Endodermal cell (in vitro differentiated cells): ENCODE data around the gene ALDH1A1. TPM values are rescaled to one million over a fixed set of nuclear protein-coding genes. Genes with fewer than 3 reads are reported as not detected.

Experiments
- DNase-seq: peaks from one replicate; pipeline ENCODE4 v3.0.0-alpha.2; 2017
- H3K27ac ChIP-seq: 2 replicates; pipeline ENCODE4 v1.5.1; 2013; ENCODE audit warnings: mild to moderate bottlenecking, low read depth, low read length, moderate library complexity
- H3K27me3 ChIP-seq: 2 replicates; pipeline ENCODE4 v1.6.1; 2013; ENCODE audit warnings: mild to moderate bottlenecking, low read length, moderate library complexity; ENCODE audit not compliant: insufficient read depth, control insufficient read depth, poor library complexity, severe bottlenecking
- H3K36me3 ChIP-seq: 2 replicates; pipeline ENCODE4 v1.7.0; 2013; ENCODE audit warnings: mild to moderate bottlenecking, low read length, moderate library complexity; ENCODE audit not compliant: control insufficient read depth, insufficient read depth
- H3K4me1 ChIP-seq: one replicate; pipeline ENCODE4 v1.7.0; 2013; ENCODE audit warnings: low read length; ENCODE audit not compliant: control insufficient read depth, insufficient read depth
- H3K4me3 ChIP-seq: 2 replicates; pipeline ENCODE4 v1.5.1; 2013; ENCODE audit warnings: mild to moderate bottlenecking, low read length, moderate library complexity
- H3K9ac ChIP-seq: 2 replicates; pipeline ENCODE4 v1.6.1; 2013; ENCODE audit warnings: mild to moderate bottlenecking, low read length, moderate library complexity; ENCODE audit not compliant: poor library complexity, severe bottlenecking; ENCODE audit errors: extremely low read depth
- H3K9me3 ChIP-seq: 2 replicates; pipeline ENCODE4 v1.6.1; 2013; ENCODE audit warnings: mild to moderate bottlenecking, low read length, moderate library complexity; ENCODE audit not compliant: control insufficient read depth
- H3K27ac Mint-ChIP-seq: 2 replicates; pipeline ENCODE4 v1.8.0; 2020; ENCODE audit warnings: mixed read lengths
- H3K27me3 Mint-ChIP-seq: 2 replicates; pipeline ENCODE4 v1.8.0; 2021; ENCODE audit warnings: mild to moderate bottlenecking, mixed read lengths; ENCODE audit not compliant: insufficient read depth
- H3K36me3 Mint-ChIP-seq: 2 replicates; pipeline ENCODE4 v1.8.0; 2020; ENCODE audit warnings: low read depth, mixed read lengths
- H3K4me1 Mint-ChIP-seq: 2 replicates; pipeline ENCODE4 v1.8.0; 2020; ENCODE audit warnings: mixed read lengths
- H3K4me3 Mint-ChIP-seq: 2 replicates; pipeline ENCODE4 v1.8.0; 2020; ENCODE audit warnings: mild to moderate bottlenecking, moderate library complexity, mixed read lengths
- H3K9me3 Mint-ChIP-seq: 2 replicates; pipeline ENCODE4 v1.8.0; 2020; ENCODE audit warnings: mild to moderate bottlenecking, mixed read lengths
- WGBS, 2 experiments: methylation state at CpG; one replicate each; pipeline versions ENCODE4 v1.1.5 to v1.1.7; 2013; ENCODE audit warnings: missing lambda C conversion rate in 2 of 2, mixed read lengths in 1 of 2; ENCODE audit not compliant: insufficient coverage in 1 of 2, insufficient read length in 1 of 2; 5-methylcytosine and 5-hydroxymethylcytosine counted together
- total RNA-seq, 2 donors: library from RNA; stranded (reverse); fragmentation: NEBNext Ultra II Directional in 1 of 2; extraction: Animal tissue kit (Norgen Biotek cat#: 25700) in 1 of 2; gene quantifications; 2 replicates in 1 of 2; 3 replicates in 1 of 2; pipeline ENCODE4 v1.2.1, GENCODE V29; 2021
- TF ChIP-seq, protein P1 (sequence below): fragments of 200-600 bp; sonication (generic); conservative IDR thresholded peaks from 2 replicates; pipeline ENCODE4 v1.5.0; 2021; ENCODE audit warnings: antibody characterized with exemption, mild to moderate bottlenecking

ALDH1A1 gene
- total RNA-seq, 2 donors from 2014 or later, result 3.5 to 4.6 TPM

DNA sequence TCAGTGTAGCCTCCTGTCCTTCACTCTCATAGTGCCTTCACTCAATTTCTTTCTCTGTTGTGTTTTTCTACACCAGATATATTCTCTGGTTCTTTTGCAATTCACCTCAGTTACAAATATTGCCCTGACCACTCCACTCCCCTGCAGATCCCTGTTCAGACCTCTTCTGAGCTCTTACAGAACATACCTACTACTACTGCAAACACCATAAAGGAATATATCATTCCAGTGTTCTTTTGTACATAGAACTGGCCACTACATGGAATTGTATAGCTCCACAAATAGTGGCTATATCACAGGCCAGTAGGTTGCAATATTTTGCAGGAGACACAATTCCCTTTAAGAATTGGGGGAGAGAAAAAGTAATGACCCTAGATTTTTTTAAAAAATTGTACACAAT is 21.0 kb downstream of the ALDH1A1 start:
- Mint-ChIP-seq H3K27ac (no peak overlapping the region), H3K36me3 (no peaks in the 10 kb centered on the region), H3K4me3 (no peak overlapping the region), H3K4me1 (peaks cover 20% of the 10 kb centered on the region), H3K27me3 (peaks cover 18% of the 10 kb centered on the region), H3K9me3 (no peaks in the 10 kb centered on the region)
- Histone ChIP-seq H3K27me3 (peaks cover 30% of the 10 kb centered on the region), H3K27ac (no peak overlapping the region), H3K9ac (no peak overlapping the region), H3K9me3 (no peaks in the 10 kb centered on the region), H3K36me3 (no peaks in the 10 kb centered on the region), H3K4me3 (no peak overlapping the region), H3K4me1 (no peaks in the 10 kb centered on the region)
- no peak for DNase-seq
- TF ChIP-seq, protein P1, sequence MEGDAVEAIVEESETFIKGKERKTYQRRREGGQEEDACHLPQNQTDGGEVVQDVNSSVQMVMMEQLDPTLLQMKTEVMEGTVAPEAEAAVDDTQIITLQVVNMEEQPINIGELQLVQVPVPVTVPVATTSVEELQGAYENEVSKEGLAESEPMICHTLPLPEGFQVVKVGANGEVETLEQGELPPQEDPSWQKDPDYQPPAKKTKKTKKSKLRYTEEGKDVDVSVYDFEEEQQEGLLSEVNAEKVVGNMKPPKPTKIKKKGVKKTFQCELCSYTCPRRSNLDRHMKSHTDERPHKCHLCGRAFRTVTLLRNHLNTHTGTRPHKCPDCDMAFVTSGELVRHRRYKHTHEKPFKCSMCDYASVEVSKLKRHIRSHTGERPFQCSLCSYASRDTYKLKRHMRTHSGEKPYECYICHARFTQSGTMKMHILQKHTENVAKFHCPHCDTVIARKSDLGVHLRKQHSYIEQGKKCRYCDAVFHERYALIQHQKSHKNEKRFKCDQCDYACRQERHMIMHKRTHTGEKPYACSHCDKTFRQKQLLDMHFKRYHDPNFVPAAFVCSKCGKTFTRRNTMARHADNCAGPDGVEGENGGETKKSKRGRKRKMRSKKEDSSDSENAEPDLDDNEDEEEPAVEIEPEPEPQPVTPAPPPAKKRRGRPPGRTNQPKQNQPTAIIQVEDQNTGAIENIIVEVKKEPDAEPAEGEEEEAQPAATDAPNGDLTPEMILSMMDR, result no peak

DNA sequence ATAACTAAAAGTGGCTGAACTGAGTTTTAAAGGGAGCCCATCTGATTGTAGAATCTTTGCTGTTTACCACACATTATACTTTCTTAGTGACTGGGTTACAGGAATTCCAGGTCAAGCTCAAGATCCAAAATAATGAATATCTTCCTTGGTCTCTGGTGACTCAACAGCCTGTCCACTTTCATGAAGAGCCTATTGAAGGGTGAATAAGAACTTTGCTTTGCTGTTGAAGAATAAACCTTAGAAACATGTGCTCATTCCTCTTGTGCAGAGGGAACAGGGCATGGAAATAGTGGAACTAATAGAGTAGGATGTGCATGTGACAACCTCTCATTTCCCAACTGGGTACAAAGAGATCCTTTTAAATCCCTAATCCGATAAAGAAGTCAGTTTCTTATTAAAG is 21.4 kb downstream of the ALDH1A1 start:
- 100% methylated on average over 1 of the region's 1 CpG for WGBS, 2 experiments
- H3K4me3 Mint-ChIP-seq, result no peak overlapping the region
- no peaks in the 10 kb centered on the region for H3K36me3 Mint-ChIP-seq
- no peaks in the 10 kb centered on the region for H3K9me3 Mint-ChIP-seq
- H3K9ac ChIP-seq, result no peak overlapping the region
- no peak overlapping the region for H3K27ac Mint-ChIP-seq
- H3K27me3 ChIP-seq, result peaks cover 30% of the 10 kb centered on the region
- H3K4me3 ChIP-seq, result no peak overlapping the region
- TF ChIP-seq, protein P1, result no peak
- H3K4me1 ChIP-seq, result no peaks in the 10 kb centered on the region
- H3K36me3 ChIP-seq, result no peaks in the 10 kb centered on the region
- no peak for DNase-seq
- H3K9me3 ChIP-seq, result no peaks in the 10 kb centered on the region
- no peak overlapping the region for H3K27ac ChIP-seq
- H3K4me1 Mint-ChIP-seq, result peaks cover 15% of the 10 kb centered on the region
- peaks cover 18% of the 10 kb centered on the region for H3K27me3 Mint-ChIP-seq

DNA sequence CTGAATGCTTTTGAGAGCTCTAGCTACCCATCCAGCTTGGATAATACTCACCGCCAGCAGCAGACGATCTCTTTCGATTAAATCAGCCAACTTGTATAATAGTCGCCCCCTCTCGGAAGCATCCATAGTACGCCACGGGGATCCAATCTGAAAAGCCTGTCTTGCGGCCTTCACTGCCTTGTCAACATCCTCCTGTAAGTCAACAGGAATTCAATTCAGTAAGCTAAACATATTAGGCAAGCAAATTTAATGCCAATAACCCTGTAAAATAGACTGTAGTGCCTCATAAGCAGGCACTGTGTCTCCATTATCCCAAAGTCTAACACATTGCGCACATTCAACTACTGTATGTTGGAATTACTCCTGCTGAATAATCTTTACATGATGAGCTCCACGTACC is 22.0 kb downstream of the ALDH1A1 start:
- WGBS, 2 experiments, result 91 to 94% methylated on average over 8 to 10 of the region's 10 CpGs

More for the DNA sequence above, 22.0 kb downstream of the ALDH1A1 start:
- Mint-ChIP-seq H3K4me3 (no peak overlapping the region), H3K36me3 (no peaks in the 10 kb centered on the region), H3K4me1 (peaks cover 13% of the 10 kb centered on the region), H3K27ac (no peak overlapping the region), H3K9me3 (no peaks in the 10 kb centered on the region), H3K27me3 (peaks cover 18% of the 10 kb centered on the region)
- Histone ChIP-seq H3K9ac (no peak overlapping the region), H3K27ac (no peak overlapping the region), H3K4me3 (no peak overlapping the region), H3K9me3 (no peaks in the 10 kb centered on the region), H3K27me3 (peaks cover 30% of the 10 kb centered on the region), H3K4me1 (no peaks in the 10 kb centered on the region), H3K36me3 (no peaks in the 10 kb centered on the region)
- DNase-seq, result peak; percentile 79
- TF ChIP-seq, protein P1, result peak; percentile 62
